Stimulated activated CD8-positive, alpha-beta memory T cell treated with anti-CD3 and anti-CD28 coated beads, Interleukin-2, amount 100 ng/mL, for 48 hours (primary cell): ENCODE measurements around the gene TMED10.

Experiments used
- DNase-seq, 2 donors: peaks; one replicate each; pipeline ENCODE4 v3.0.0-alpha.2; 2020; ENCODE audit warnings: low read depth in 2 of 2

Gene TMED10

GRCh38 chr14:75084513-75084912, 91.9 kb downstream of the TMED10 start:
- DNase-seq, result no peak

DNA sequence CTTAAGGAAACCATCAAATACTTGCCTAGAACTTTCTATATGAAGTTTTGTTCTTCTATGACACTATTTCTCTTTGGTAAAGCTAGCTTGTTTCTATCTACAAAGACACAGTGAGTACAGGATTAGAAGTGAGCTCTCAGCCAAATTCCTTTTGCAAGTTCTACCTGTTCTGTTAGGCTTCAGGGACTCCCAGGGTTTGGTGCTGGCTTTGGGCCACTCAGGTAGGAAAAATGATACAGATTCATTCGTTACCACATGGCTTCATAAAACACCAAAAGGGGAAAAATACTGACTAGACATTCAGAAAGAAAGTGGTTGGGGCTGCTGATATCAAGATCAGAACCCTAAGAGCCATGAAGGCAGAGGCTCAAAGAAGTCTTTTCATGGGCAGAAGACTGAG, 93.1 kb downstream of the TMED10 start:
- DNase-seq, result no peak

DNA sequence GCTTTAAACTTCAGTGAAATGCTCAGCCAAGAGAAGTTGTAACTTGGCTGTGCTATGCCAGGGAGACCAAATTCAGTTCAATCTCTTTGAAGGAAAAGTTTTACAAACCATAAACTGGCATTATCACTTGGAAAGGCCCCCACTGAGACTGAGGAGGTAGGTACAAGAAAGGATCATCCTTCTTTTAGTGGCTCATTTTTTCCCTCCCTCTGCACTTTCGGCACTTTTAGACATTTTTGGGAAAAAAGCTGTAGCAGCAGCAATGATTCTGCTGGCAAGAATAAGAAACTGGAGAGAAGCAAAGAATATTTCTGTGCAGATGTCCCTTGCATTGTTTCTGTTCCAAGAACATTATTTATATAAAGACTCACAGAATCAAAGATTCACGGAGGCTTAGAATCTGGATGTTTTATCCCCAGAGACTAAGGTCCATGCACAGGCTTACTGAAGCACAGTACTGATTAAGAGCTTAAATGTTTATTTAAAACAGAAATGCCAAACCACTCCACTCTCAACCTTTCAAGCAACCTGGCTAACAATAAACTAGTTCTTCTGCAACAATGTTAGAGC, 94.7 kb downstream of the TMED10 start:
- no peak for DNase-seq
